ENCODE measurements around the gene CEBPE.

CEBPE gene

GRCh38 chr14:23153851-23154796, 35.1 kb upstream of the CEBPE start:
- peak; percentile 62 to 95 for DNase-seq (ENCODE audit: low read depth in 2 of 2)
- TF ChIP-seq CTCF (IDR thresholded peaks at IDR 0.05; ENCODE audit: low read depth, low read length), result no peak
- H3K4me3 ChIP-seq (replicated peaks in 1 of 2; ENCODE audit: low read depth in 2 of 2, low read length in 2 of 2), result no peak overlapping the region

GRCh38 chr14:23151342-23151741, 32.3 kb upstream of the CEBPE start:
- DNase-seq (ENCODE audit: low read depth in 2 of 2), result no peak
- no peak overlapping the region for H3K4me3 ChIP-seq (replicated peaks in 1 of 2; ENCODE audit: low read depth in 2 of 2, low read length in 2 of 2)
- no peak for TF ChIP-seq CTCF (IDR thresholded peaks at IDR 0.05; ENCODE audit: low read depth, low read length)

GRCh38 chr14:23149745-23150144, 30.7 kb upstream of the CEBPE start:
- no peak overlapping the region for H3K4me3 ChIP-seq (replicated peaks in 1 of 2; ENCODE audit: low read depth in 2 of 2, low read length in 2 of 2)
- no peak for TF ChIP-seq CTCF (IDR thresholded peaks at IDR 0.05; ENCODE audit: low read depth, low read length)
- DNase-seq (ENCODE audit: low read depth in 2 of 2), result no peak

- no peak for TF ChIP-seq CTCF (IDR thresholded peaks at IDR 0.05; ENCODE audit: low read depth, low read length)
- H3K4me3 ChIP-seq (replicated peaks in 1 of 2; ENCODE audit: low read depth in 2 of 2, low read length in 2 of 2), result no peak overlapping the region
- DNase-seq (ENCODE audit: low read depth in 2 of 2), result peak in 1 of 2 donors; percentile 54
Measured at GRCh38 chr14:23148591-23149249, 29.7 kb upstream of the CEBPE start.

- peak; percentile 31 to 79 for DNase-seq (ENCODE audit: low read depth in 2 of 2)
- H3K4me3 ChIP-seq (replicated peaks in 1 of 2; ENCODE audit: low read depth in 2 of 2, low read length in 2 of 2), result no peak overlapping the region
- no peak for TF ChIP-seq CTCF (IDR thresholded peaks at IDR 0.05; ENCODE audit: low read depth, low read length)
Measured at GRCh38 chr14:23147676-23148075, 28.6 kb upstream of the CEBPE start.

- TF ChIP-seq CTCF (IDR thresholded peaks at IDR 0.05; ENCODE audit: low read depth, low read length), result no peak
- DNase-seq (ENCODE audit: low read depth in 2 of 2), result no peak
- no peak overlapping the region for H3K4me3 ChIP-seq (replicated peaks in 1 of 2; ENCODE audit: low read depth in 2 of 2, low read length in 2 of 2)
Measured at GRCh38 chr14:23146980-23147379, 27.9 kb upstream of the CEBPE start.

Measured in cardiac fibroblast (primary cell).